NCI-H2171 (cell line): ENCODE data around the gene CCDC154.
"Not testable (repeated sequence)": the region's sequence is repeated elsewhere in the genome, so short reads cannot be mapped to it uniquely, and the experiment has no call there.

Source experiments
- DNase-seq: peaks from one replicate; lab custom pipeline; 2025; lab: John Stamatoyannopoulos, UW

CCDC154 gene

GRCh38 chr16:1474082-1474795, 29.9 kb upstream of the CCDC154 start:
- DNase-seq = no peak

GRCh38 chr16:1472974-1473373, 28.6 kb upstream of the CCDC154 start:
- no peak for DNase-seq

- no peak for DNase-seq
Measured at GRCh38 chr16:1471569-1472194, 27.3 kb upstream of the CCDC154 start.

- DNase-seq = no peak
Measured at GRCh38 chr16:1470481-1471251, 26.3 kb upstream of the CCDC154 start.

- no peak for DNase-seq
Measured at GRCh38 chr16:1469693-1470201, 25.4 kb upstream of the CCDC154 start.

- DNase-seq = not testable (repeated sequence)
Measured at GRCh38 chr16:1469141-1469540, 24.8 kb upstream of the CCDC154 start.

- no peak for DNase-seq
Measured at GRCh38 chr16:1468426-1468810, 24.1 kb upstream of the CCDC154 start.

- no peak for DNase-seq
Measured at GRCh38 chr16:1466968-1467521, 22.7 kb upstream of the CCDC154 start.

GRCh38 chr16:1466054-1466453, 21.7 kb upstream of the CCDC154 start:
- DNase-seq = no peak

GRCh38 chr16:1465567-1465915, 21.2 kb upstream of the CCDC154 start:
- DNase-seq = no peak

GRCh38 chr16:1464894-1465566, 20.7 kb upstream of the CCDC154 start:
- no peak for DNase-seq

GRCh38 chr16:1464196-1464893, 20.0 kb upstream of the CCDC154 start:
- DNase-seq = no peak

- DNase-seq = no peak
Measured at GRCh38 chr16:1461146-1461545, 16.8 kb upstream of the CCDC154 start.

- no peak for DNase-seq
Measured at GRCh38 chr16:1460602-1461138, 16.3 kb upstream of the CCDC154 start.

- no peak for DNase-seq
Measured at GRCh38 chr16:1459967-1460366, 15.6 kb upstream of the CCDC154 start.

GRCh38 chr16:1458977-1459341, 14.6 kb upstream of the CCDC154 start:
- no peak for DNase-seq

GRCh38 chr16:1458336-1458976, 14.1 kb upstream of the CCDC154 start:
- DNase-seq = no peak

- DNase-seq = no peak
Measured at GRCh38 chr16:1457489-1458245, 13.3 kb upstream of the CCDC154 start.

GRCh38 chr16:1456951-1457350, 12.6 kb upstream of the CCDC154 start:
- no peak for DNase-seq
